Naive thymus-derived CD8-positive, alpha-beta T cell (primary cell): ENCODE results near the gene MEGF11. TPM values are rescaled to one million over a fixed set of nuclear protein-coding genes. Genes with fewer than 3 reads are reported as not detected.

Experiments
- ATAC-seq, 2 donors: fragments of 150-1000 bp; cut with Tn5 transposase in 1 of 2; sonication (Bioruptor Pico), chemical (Tn5 transposase) in 1 of 2; 1 replicate in 1 of 2; 2 replicates in 1 of 2; pipeline ENCODE4 v1.10.0; 2021; ENCODE audit warnings: mild to moderate bottlenecking in 2 of 2, moderate library complexity in 2 of 2
- POLR2A ChIA-PET: fragments of 350-600 bp; sonication (Branson Sonifier 250); formaldehyde crosslinking; loops from one replicate; lab custom pipeline; 2021; ENCODE audit warnings: antibody characterized with exemption; lab: Charles Lee
- DNase-seq, 10 donors: peaks; one replicate each; pipeline versions ENCODE4 v3.0.0 to v3.0.0-alpha.2; 2020 to 2022
- H3K27ac Mint-ChIP-seq, 10 donors: one replicate each; pipeline ENCODE4 v1.8.0; 2020 to 2022; ENCODE audit warnings: mild to moderate bottlenecking in 10 of 10, mixed read lengths in 10 of 10, moderate library complexity in 4 of 10, inconsistent platforms in 1 of 10
- H3K27me3 Mint-ChIP-seq, 5 donors: one replicate each; pipeline ENCODE4 v1.8.0; 2021 to 2022; ENCODE audit warnings: mixed read lengths in 5 of 5
- H3K36me3 Mint-ChIP-seq, 3 donors: one replicate each; pipeline ENCODE4 v1.8.0; 2020 to 2022; ENCODE audit warnings: mixed read lengths in 3 of 3, mild to moderate bottlenecking in 2 of 3, inconsistent platforms in 1 of 3
- H3K4me1 Mint-ChIP-seq, 4 donors: one replicate each; pipeline ENCODE4 v1.8.0; 2021 to 2022; ENCODE audit warnings: mixed read lengths in 4 of 4
- H3K4me3 Mint-ChIP-seq, 10 donors: one replicate each; pipeline ENCODE4 v1.8.0; 2020 to 2022; ENCODE audit warnings: mild to moderate bottlenecking in 10 of 10, mixed read lengths in 10 of 10, moderate library complexity in 6 of 10, inconsistent platforms in 1 of 10
- H3K9me3 Mint-ChIP-seq, 9 donors: one replicate each; pipeline ENCODE4 v1.8.0; 2020 to 2022; ENCODE audit warnings: mixed read lengths in 9 of 9, mild to moderate bottlenecking in 3 of 9, inconsistent platforms in 1 of 9, moderate library complexity in 1 of 9
- polyA plus RNA-seq, 3 donors: library from polyadenylated mRNA; unstranded; fragments of 300-500 nt; fragmentation: Illumina TruSeq; gene quantifications; one replicate each; pipeline ENCODE4 v1.2.3, GENCODE V29; 2021
- total RNA-seq, 8 experiments: library from RNA in 2 of 8; stranded (reverse) in 2 of 8; gene quantifications; one replicate each; pipeline ENCODE4 v1.2.3 and lab custom pipeline; 2021 to 2026

MEGF11 gene
- total and polyA plus RNA-seq, 5 experiments from 2014 or later: not detected

GRCh38 chr15:66290518-66290917, 37.0 kb upstream of the MEGF11 start:
- Mint-ChIP-seq H3K36me3 (no peaks in the 10 kb centered on the region), H3K9me3 (no peaks in the 10 kb centered on the region), H3K27ac (peak overlapping the region in 6 of 10 donors; percentile 6 to 67 (median 40)), H3K4me3 (peak overlapping the region in 2 of 10 donors; percentile 5 to 11), H3K4me1 (peaks cover 13 to 38% (median 35%) of the 10 kb centered on the region in 4 donors), H3K27me3 (no peaks in the 10 kb centered on the region)
- no peak for DNase-seq
- POLR2A ChIA-PET: no interaction called here
- ATAC-seq: no peak

GRCh38 chr15:66290007-66290406, 36.5 kb upstream of the MEGF11 start:
- H3K36me3 Mint-ChIP-seq: no peaks in the 10 kb centered on the region
- H3K27me3 Mint-ChIP-seq: no peaks in the 10 kb centered on the region
- POLR2A ChIA-PET: interaction anchor here (0.7 kb wide), 1 partner anchor 360 kb away, joined by 4 read pairs; no protein-coding TSS in a partner anchor
- peak overlapping the region in 1 of 10 donors; percentile 5 for H3K4me3 Mint-ChIP-seq
- no peaks in the 10 kb centered on the region for H3K9me3 Mint-ChIP-seq
- peaks cover 14 to 35% (median 32%) of the 10 kb centered on the region in 4 donors for H3K4me1 Mint-ChIP-seq
- DNase-seq: no peak
- no peak for ATAC-seq
- H3K27ac Mint-ChIP-seq: peak overlapping the region in 5 of 10 donors; percentile 6 to 67 (median 36)

GRCh38 chr15:66288551-66289185, 35.1 kb upstream of the MEGF11 start:
- Mint-ChIP-seq H3K27me3 (no peaks in the 10 kb centered on the region), H3K36me3 (no peaks in the 10 kb centered on the region), H3K27ac (no peak overlapping the region), H3K4me3 (no peak overlapping the region), H3K4me1 (peaks cover 11 to 25% (median 22%) of the 10 kb centered on the region in 4 donors), H3K9me3 (no peaks in the 10 kb centered on the region)
- POLR2A ChIA-PET: interaction anchor here (0.7 kb wide), 3 partner anchors 250 to 693 kb away, joined by 3 to 4 read pairs (median 3); no protein-coding TSS in a partner anchor
- DNase-seq: no peak
- ATAC-seq: no peak

GRCh38 chr15:66288093-66288492, 34.5 kb upstream of the MEGF11 start:
- Mint-ChIP-seq H3K4me3 (no peak overlapping the region), H3K27ac (no peak overlapping the region), H3K4me1 (peaks cover 11 to 25% (median 22%) of the 10 kb centered on the region in 4 donors), H3K36me3 (no peaks in the 10 kb centered on the region), H3K27me3 (no peaks in the 10 kb centered on the region), H3K9me3 (no peaks in the 10 kb centered on the region)
- DNase-seq (no peak), ATAC-seq (no peak)
- POLR2A ChIA-PET: interaction anchor here (0.7 kb wide), 1 partner anchor 693 kb away, joined by 3 read pairs; no protein-coding TSS in a partner anchor

GRCh38 chr15:66287461-66288057, 34.0 kb upstream of the MEGF11 start:
- H3K9me3 Mint-ChIP-seq: no peaks in the 10 kb centered on the region
- DNase-seq (peak in 3 of 10 donors; percentile 29 to 36 (median 34)), ATAC-seq (peak in 1 of 2 donors; percentile 23)
- H3K27ac Mint-ChIP-seq: peak overlapping the region in 3 of 10 donors; percentile 6 to 34 (median 21)
- H3K27me3 Mint-ChIP-seq: no peaks in the 10 kb centered on the region
- POLR2A ChIA-PET: no interaction called here
- peak overlapping the region in 1 of 10 donors; percentile 7 for H3K4me3 Mint-ChIP-seq
- peaks cover 11 to 24% (median 20%) of the 10 kb centered on the region in 4 donors for H3K4me1 Mint-ChIP-seq
- no peaks in the 10 kb centered on the region for H3K36me3 Mint-ChIP-seq

- no peaks in the 10 kb centered on the region for H3K36me3 Mint-ChIP-seq
- no peak for DNase-seq
- POLR2A ChIA-PET: interaction anchor here (0.6 to 0.7 kb wide), 2 partner anchors 36 to 131 kb away, joined by 3 to 5 read pairs; no protein-coding TSS in a partner anchor
- H3K4me3 Mint-ChIP-seq: no peak overlapping the region
- H3K4me1 Mint-ChIP-seq: peaks cover 4 to 9% (median 7%) of the 10 kb centered on the region in 4 donors
- H3K27ac Mint-ChIP-seq: no peak overlapping the region
- H3K9me3 Mint-ChIP-seq: no peaks in the 10 kb centered on the region
- no peak for ATAC-seq
- H3K27me3 Mint-ChIP-seq: no peaks in the 10 kb centered on the region
Observed at GRCh38 chr15:66285533-66286280, 32.2 kb upstream of the MEGF11 start.

GRCh38 chr15:66284271-66284670, 30.7 kb upstream of the MEGF11 start:
- DNase-seq (no peak), ATAC-seq (no peak)
- Mint-ChIP-seq H3K36me3 (no peaks in the 10 kb centered on the region), H3K4me1 (peaks cover 0 to 4% (median under 1%) of the 10 kb centered on the region in 4 donors), H3K9me3 (no peaks in the 10 kb centered on the region), H3K27me3 (no peaks in the 10 kb centered on the region), H3K27ac (no peak overlapping the region), H3K4me3 (no peak overlapping the region)
- POLR2A ChIA-PET: no interaction called here

- H3K4me3 Mint-ChIP-seq: no peak overlapping the region
- POLR2A ChIA-PET: no interaction called here
- H3K27ac Mint-ChIP-seq: no peak overlapping the region
- no peaks in the 10 kb centered on the region for H3K27me3 Mint-ChIP-seq
- no peaks in the 10 kb centered on the region for H3K36me3 Mint-ChIP-seq
- H3K9me3 Mint-ChIP-seq: no peaks in the 10 kb centered on the region
- DNase-seq: no peak
- no peak for ATAC-seq
- peaks cover 0 to 4% (median 0%) of the 10 kb centered on the region in 4 donors for H3K4me1 Mint-ChIP-seq
Observed at GRCh38 chr15:66278671-66279070, 25.1 kb upstream of the MEGF11 start.

GRCh38 chr15:66278056-66278455, 24.5 kb upstream of the MEGF11 start:
- Mint-ChIP-seq H3K36me3 (no peaks in the 10 kb centered on the region), H3K27me3 (no peaks in the 10 kb centered on the region), H3K4me3 (no peak overlapping the region), H3K27ac (no peak overlapping the region), H3K4me1 (peaks cover 0 to 4% (median 2%) of the 10 kb centered on the region in 4 donors), H3K9me3 (peaks cover 0 to 2% (median 0%) of the 10 kb centered on the region in 9 donors)
- POLR2A ChIA-PET: no interaction called here
- no peak for DNase-seq
- no peak for ATAC-seq

- Mint-ChIP-seq H3K36me3 (no peaks in the 10 kb centered on the region), H3K27ac (no peak overlapping the region), H3K4me1 (peaks cover 1 to 4% (median 3%) of the 10 kb centered on the region in 4 donors), H3K27me3 (no peaks in the 10 kb centered on the region), H3K4me3 (no peak overlapping the region), H3K9me3 (peaks cover 0 to 2% (median 0%) of the 10 kb centered on the region in 9 donors)
- no peak for DNase-seq
- no peak for ATAC-seq
- POLR2A ChIA-PET: no interaction called here
Observed at GRCh38 chr15:66276546-66276945, 23.0 kb upstream of the MEGF11 start.

- DNase-seq (no peak), ATAC-seq (no peak)
- POLR2A ChIA-PET: no interaction called here
- Mint-ChIP-seq H3K4me3 (no peak overlapping the region), H3K27me3 (no peaks in the 10 kb centered on the region), H3K9me3 (peaks cover 0 to 2% (median 0%) of the 10 kb centered on the region in 9 donors), H3K27ac (no peak overlapping the region), H3K36me3 (no peaks in the 10 kb centered on the region), H3K4me1 (peaks cover 7 to 12% (median 10%) of the 10 kb centered on the region in 4 donors)
Observed at GRCh38 chr15:66275352-66275751, 21.8 kb upstream of the MEGF11 start.

- H3K36me3 Mint-ChIP-seq: no peaks in the 10 kb centered on the region
- H3K9me3 Mint-ChIP-seq: peaks cover 0 to 2% (median 0%) of the 10 kb centered on the region in 9 donors
- H3K4me1 Mint-ChIP-seq: peaks cover 4 to 12% (median 10%) of the 10 kb centered on the region in 4 donors
- H3K27me3 Mint-ChIP-seq: peaks cover 0 to 7% (median 0%) of the 10 kb centered on the region in 5 donors
- peak overlapping the region in 1 of 10 donors; percentile 47 for H3K4me3 Mint-ChIP-seq
- peak overlapping the region in 3 of 10 donors; percentile 44 to 48 (median 46) for H3K27ac Mint-ChIP-seq
- no peak for ATAC-seq
- no peak for DNase-seq
- POLR2A ChIA-PET: interaction anchor here (0.7 kb wide), 1 partner anchor 374 kb away, joined by 3 read pairs; no protein-coding TSS in a partner anchor
Observed at GRCh38 chr15:66270932-66271331, 17.4 kb upstream of the MEGF11 start.
